Fibroblast of peridontal ligament (primary cell): ENCODE data around the gene MVK.

Experiments used
- DNase-seq: peaks from one replicate; pipeline ENCODE4 v3.0.0-alpha.2; 2010; ENCODE audit errors: extremely low read depth

The MVK gene

GRCh38 chr12:109630107-109630506 is 56.5 kb downstream of the MVK start:
- no peak for DNase-seq

DNA sequence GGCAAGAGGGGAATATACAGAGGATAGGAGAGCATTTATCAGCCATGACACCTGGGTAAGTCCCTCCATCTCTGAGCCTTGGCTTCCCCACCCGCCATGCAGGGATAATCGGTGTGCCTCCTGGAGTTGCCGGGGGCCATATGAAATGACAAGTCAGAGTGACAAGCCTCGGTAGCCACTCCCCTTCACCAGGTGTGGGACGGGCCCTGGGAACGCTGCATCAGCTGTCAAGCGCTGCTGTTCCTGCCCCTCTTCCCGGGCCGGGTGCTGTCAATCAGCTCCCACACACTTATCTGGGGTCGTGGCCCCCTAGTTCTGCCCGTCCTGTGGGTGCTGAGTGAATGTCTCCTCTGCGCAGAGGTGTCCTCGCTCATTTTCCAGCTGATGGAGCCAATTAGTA is 57.2 kb downstream of the MVK start:
- DNase-seq = no peak

- no peak for DNase-seq
Observed at GRCh38 chr12:109631302-109631701, 57.7 kb downstream of the MVK start.

- no peak for DNase-seq
Observed at GRCh38 chr12:109631751-109632150, 58.2 kb downstream of the MVK start.

- DNase-seq = no peak
Observed at GRCh38 chr12:109632342-109632741, 58.7 kb downstream of the MVK start.

- no peak for DNase-seq
Observed at GRCh38 chr12:109635717-109636116, 62.1 kb downstream of the MVK start.

GRCh38 chr12:109637348-109637747 is 63.8 kb downstream of the MVK start:
- DNase-seq = no peak

- no peak for DNase-seq
Observed at GRCh38 chr12:109637996-109638395, 64.4 kb downstream of the MVK start.

- DNase-seq = no peak
Observed at GRCh38 chr12:109638735-109639134, 65.1 kb downstream of the MVK start.

- no peak for DNase-seq
Observed at GRCh38 chr12:109639151-109639872, 65.7 kb downstream of the MVK start.

DNA sequence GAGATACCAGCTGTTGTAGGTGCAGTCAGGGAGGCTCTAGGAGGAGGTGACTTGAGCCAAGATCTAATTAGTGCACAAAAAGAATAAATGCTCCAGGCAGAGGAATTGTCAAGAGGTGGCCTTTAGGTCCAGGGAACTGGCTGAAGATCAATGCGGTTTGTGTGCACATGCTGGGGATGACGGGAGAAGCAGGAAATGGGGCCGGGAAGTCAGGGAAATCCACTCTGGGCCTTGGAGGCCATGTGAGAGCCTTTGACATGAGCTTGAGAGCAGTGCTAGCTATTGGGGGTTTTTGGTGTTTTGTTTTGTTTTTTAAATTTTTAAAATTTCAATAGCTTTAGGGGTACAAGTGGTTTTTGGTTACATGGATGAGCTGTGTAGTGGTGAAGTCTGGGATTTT is 67.4 kb downstream of the MVK start:
- DNase-seq = no peak

DNA sequence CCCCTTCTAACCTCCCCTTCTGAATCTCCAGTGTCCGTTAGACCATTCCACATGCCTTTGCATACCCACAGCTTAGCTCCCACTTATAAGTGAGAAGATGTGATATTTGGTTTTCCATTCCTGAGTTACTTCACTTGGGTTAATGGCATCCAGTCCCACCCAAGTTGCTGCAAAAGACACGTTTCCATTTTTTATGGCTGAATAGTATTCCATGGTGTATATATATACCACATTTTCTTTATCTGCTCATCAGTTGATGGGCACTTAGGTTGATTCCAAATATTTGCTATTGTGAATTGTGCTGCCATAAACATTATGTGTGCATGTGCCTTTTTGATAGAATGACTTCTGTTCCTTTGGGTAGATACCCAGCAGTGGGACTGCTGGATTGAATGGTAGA is 67.8 kb downstream of the MVK start:
- DNase-seq = no peak

GRCh38 chr12:109642506-109643132 is 69.0 kb downstream of the MVK start:
- no peak for DNase-seq

DNA sequence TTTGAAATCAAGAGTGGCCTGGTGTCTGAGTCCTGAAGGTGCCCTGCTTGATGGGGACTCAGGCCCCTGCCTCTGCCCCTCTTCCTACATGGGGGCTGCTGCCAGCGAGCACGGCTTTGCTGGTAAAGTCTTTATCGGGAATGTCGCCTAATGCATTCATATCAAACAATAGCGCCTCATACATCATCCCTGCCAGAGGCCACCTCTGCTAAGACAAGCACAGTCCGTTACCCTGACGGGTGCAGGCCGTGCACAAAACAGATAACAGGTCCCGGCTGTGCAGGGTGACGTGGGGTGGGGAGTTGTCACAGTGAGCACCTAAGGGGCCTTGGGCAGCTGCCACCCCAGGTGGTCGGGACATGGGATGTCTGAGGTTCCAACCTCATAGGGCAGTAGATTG is 71.6 kb downstream of the MVK start:
- DNase-seq = no peak

GRCh38 chr12:109645708-109646107 is 72.1 kb downstream of the MVK start:
- DNase-seq = no peak
